ENCODE measurements around the gene PRMT5.

PRMT5 gene

DNA sequence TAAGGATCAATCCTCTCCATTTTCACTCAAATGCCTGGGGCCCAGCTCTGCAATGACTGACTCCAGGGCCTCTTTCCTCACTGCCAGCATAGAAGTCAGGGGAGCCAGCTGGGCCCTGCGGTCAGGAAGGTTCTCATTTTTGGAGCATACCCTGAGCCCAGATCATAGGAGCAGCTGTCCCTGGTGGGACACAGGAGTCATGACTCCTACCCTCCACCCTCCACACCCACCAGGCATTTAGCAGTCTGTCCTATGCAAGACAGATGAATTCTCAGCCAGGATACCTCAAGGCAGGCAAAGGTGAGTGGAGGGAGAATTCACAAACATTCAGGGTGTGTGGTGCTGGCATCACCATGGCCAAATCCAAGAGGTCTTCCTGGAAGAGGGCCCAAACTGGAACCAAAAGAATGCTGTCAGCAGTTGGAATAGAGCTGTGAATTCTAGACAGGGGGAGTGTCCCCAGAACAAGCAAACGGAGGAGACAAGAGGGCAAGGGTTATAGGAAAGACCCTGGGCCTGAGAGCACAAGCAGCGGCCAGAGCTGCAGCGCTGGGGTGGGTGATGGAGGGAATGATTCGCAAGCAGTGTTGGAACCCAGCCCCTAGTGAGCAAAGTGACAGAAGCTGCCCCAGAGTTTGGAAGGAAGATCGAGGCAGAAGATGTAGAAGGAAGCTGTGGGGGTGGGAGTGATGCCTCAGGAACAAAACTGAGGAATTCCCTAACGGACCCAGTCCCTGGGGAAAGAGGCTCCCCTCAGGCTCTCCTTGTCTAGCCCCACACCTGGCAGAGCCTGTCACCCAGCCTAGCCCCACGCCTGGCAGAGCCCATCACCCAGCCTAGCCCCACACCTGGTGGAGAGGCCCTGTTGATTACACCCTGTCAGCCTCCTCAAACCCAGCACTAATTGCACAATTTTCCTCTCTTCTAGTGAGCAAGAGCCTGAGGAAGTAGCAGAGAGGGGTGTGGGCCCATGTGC is 50.6 kb downstream of the PRMT5 start:
- DNase-seq (ENCODE audit: low read depth in 3 of 3, low spot score in 1 of 3) = no peak

DNA sequence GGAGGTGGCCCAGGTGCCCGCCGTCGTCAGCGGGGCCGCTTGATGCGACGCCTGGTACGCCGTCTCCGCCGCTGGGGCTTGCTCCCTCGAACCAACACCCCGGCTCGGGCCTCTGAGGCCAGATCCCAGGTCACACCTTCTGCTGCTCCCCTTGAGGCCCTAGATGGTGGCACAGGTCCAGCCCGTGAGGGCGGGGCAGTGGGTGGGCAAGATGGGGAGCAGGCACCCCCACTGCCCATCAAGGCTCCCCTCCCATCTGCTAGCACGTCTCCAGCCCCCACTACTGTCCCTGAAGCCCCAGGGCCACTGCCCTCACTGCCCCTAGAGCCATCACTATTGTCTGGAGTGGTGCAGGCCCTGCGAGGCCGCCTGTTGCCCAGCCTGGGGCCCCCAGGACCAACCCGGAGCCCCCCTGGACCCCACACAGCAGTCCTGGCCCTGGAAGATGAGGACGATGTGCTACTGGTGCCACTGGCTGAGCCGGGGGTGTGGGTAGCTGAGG is 52.1 kb downstream of the PRMT5 start:
- no peak for DNase-seq (ENCODE audit: low read depth in 3 of 3, low spot score in 1 of 3)

DNA sequence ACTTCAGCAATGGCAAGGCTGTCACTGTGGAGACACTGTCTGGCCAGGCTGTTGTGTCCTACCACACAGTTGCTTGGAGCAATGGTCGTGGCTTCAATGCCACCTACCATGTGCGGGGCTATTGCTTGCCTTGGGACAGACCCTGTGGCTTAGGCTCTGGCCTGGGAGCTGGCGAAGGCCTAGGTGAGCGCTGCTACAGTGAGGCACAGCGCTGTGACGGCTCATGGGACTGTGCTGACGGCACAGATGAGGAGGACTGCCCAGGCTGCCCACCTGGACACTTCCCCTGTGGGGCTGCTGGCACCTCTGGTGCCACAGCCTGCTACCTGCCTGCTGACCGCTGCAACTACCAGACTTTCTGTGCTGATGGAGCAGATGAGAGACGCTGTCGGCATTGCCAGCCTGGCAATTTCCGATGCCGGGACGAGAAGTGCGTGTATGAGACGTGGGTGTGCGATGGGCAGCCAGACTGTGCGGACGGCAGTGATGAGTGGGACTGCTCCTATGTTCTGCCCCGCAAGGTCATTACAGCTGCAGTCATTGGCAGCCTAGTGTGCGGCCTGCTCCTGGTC is 53.3 kb downstream of the PRMT5 start:
- no peak for DNase-seq (ENCODE audit: low read depth in 3 of 3, low spot score in 1 of 3)

DNA sequence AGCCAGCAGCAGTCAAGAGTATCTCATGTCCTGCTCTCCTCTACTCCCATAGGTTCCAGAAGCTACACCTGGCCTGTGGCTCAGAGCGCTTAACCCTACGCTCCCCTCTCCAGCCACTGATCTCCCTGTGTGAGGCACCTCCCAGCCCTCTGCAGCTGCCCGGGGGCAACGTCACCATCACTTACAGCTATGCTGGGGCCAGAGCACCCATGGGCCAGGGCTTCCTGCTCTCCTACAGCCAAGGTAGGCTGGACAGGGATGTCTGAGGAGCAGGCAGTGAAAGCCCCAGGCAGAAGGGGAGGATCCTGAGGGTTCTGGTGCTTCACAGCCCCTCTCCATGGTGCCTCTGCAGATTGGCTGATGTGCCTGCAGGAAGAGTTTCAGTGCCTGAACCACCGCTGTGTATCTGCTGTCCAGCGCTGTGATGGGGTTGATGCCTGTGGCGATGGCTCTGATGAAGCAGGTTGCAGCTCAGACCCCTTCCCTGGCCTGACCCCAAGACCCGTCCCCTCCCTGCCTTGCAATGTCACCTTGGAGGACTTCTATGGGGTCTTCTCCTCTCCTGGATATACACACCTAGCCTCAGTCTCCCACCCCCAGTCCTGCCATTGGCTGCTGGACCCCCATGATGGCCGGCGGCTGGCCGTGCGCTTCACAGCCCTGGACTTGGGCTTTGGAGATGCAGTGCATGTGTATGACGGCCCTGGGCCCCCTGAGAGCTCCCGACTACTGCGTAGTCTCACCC is 54.0 kb downstream of the PRMT5 start:
- DNase-seq (ENCODE audit: low read depth in 3 of 3, low spot score in 1 of 3) = no peak

DNA sequence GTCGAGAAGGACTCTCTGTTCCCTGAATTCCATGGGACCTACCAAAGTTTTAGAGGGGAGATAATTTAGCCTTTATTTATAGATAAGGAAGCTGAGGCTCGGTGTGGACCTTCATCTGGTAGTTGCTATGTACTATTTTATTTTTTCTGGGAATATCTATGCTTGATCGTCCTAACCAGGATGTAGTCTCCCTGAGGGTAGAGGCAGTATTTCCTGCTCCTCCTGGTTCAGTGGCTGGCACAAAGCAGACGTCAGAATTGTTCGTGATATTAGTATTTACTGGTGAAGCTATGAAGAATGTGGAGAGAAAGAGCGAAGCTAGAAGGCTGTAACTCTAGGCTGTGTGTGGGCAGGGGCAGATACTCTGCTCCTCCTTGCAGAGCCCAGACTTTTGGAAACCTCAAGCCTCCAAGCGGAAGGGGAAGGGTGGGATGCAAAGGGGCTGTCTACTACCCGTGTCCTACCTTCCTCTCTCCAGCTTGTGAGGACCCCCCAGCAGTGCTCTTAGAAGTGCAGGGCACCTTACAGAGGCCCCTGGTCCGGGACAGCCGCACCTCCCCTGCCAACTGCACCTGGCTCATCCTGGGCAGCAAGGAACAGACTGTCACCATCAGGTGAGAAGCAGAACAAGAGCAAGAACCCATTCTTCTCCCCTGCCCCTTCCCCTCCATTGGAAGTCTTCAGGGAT is 56.2 kb downstream of the PRMT5 start:
- no peak for DNase-seq (ENCODE audit: low read depth in 3 of 3, low spot score in 1 of 3)

DNA sequence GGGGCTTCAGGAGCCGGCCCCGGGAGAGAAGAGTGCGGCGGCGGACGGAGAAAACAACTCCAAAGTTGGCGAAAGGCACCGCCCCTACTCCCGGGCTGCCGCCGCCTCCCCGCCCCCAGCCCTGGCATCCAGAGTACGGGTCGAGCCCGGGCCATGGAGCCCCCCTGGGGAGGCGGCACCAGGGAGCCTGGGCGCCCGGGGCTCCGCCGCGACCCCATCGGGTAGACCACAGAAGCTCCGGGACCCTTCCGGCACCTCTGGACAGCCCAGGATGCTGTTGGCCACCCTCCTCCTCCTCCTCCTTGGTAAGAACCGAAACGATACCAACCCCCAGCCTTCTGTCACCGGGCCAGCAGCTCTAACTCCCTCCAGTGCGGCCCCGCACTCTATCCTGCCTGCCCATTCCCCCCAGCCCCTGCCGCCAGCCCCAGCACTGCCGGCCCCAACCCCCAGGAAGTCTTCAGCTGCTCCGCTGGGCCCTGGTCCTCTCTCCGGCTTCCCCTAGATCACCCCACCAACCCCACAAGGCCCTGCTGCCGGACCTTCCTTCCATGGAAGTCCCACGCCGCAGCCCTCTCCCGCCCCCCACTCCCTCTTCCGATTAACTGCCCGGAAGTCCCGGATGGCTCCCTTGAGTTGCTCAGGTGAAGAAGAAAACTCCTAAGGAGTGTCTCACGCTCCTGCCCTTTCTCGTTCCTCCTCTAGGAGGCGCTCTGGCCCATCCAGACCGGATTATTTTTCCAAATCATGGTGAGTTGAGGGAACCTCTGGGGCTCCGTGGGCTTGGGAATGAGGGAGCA is 56.9 kb downstream of the PRMT5 start:
- DNase-seq (ENCODE audit: low read depth in 3 of 3, low spot score in 1 of 3) = peak in 2 of 3 donors; percentile 42 to 59

DNA sequence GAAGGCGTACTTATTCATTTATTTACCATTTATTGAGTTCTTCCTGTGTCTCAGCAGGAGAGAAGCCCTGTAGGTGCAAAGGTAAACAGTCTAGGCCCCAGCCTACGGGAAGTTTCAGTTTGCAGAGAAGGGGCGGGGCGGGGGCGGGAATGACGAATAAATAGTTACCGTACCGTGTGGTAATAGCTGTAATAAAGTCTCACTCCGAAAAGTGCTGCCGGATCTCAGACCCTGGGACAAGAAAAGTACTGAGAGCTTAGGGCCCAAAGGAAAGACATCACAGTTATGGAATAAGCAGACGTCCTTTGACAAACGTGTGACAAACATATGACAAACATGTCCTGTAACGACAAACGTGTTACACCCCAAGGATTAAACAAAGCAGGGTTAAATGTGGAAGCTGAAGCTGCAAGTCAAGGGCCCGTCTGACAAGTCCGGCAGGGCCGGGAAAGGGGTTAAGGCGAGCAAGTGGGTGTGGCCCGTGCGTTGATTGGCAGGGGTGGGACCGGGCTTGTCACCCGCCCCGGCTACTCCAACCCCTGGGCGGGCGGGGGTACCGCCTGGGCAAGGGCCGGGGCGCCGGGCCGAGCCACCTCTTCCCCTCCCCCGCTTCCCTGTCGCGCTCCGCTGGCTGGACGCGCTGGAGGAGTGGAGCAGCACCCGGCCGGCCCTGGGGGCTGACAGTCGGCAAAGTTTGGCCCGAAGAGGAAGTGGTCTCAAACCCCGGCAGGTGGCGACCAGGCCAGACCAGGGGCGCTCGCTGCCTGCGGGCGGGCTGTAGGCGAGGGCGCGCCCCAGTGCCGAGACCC is 57.7 kb downstream of the PRMT5 start, which contains the start of gene LRP10:
Gene LRP10, plus strand, starts transcription at position 517 of the 809 bp plus-strand sequence. CDS start 564 bp downstream, outside the sequence.
- peak; percentile 39 to 63 (median 48) for DNase-seq (ENCODE audit: low read depth in 3 of 3, low spot score in 1 of 3)

DNA sequence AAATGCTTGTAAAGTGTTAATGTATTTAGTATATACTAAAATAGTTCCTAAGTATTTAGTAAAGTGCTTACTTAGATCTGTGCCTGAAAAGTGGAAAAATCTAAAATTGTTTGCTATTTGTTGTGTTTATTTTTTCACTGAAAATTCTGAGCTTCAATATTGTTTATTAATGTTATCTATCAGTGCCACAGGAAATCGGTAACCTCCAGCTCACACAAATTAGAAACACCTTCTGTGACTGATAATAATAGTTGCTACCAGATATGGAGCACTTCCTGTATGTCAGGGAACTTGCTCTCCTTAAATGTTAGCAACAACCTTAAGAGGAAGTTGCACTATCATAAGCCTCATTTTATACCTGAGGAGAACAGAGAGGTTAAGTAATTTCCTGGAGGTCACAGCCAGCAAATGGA is 58.4 kb downstream of the PRMT5 start:
- no peak for DNase-seq (ENCODE audit: low read depth in 3 of 3, low spot score in 1 of 3)

All from stimulated activated CD4-positive, alpha-beta T cell treated with anti-CD3 and anti-CD28 coated beads, TNF-alpha, amount 100 ng/mL, for 1 hour (primary cell).